NOMO-1 (cell line): Measurements from ENCODE around the gene FERD3L.

Experiments
- DNase-seq, 2 experiments: peaks; one replicate each; lab custom pipeline; 2025; ENCODE audit not compliant: unreplicated experiment in 2 of 2; lab: John Stamatoyannopoulos, UW

FERD3L gene

GRCh38 chr7:19117091-19117869, 27.9 kb downstream of the FERD3L start, which contains the start of gene TWIST1:
Gene TWIST1, minus strand, starts transcription at chr7:19117636. Its CDS starts 315 bp downstream, at chr7:19117321.
- peak in 1 of 2 experiments; percentile 37 for DNase-seq

GRCh38 chr7:19116121-19117090, 28.8 kb downstream of the FERD3L start:
- peak in 1 of 2 experiments; percentile 28 for DNase-seq

- no peak for DNase-seq
Measured at GRCh38 chr7:19114551-19114855, 30.7 kb downstream of the FERD3L start.

- no peak for DNase-seq
Measured at GRCh38 chr7:19113855-19114550, 31.2 kb downstream of the FERD3L start.

- DNase-seq: no peak
Measured at GRCh38 chr7:19113002-19113350, 32.2 kb downstream of the FERD3L start.

- no peak for DNase-seq
Measured at GRCh38 chr7:19112274-19113001, 32.8 kb downstream of the FERD3L start.

GRCh38 chr7:19111474-19112273, 33.5 kb downstream of the FERD3L start:
- DNase-seq: no peak

- no peak for DNase-seq
Measured at GRCh38 chr7:19110776-19111175, 34.4 kb downstream of the FERD3L start.

- DNase-seq: no peak
Measured at GRCh38 chr7:19110026-19110730, 35.0 kb downstream of the FERD3L start.

- no peak for DNase-seq
Measured at GRCh38 chr7:19109000-19109946, 35.9 kb downstream of the FERD3L start.

- DNase-seq: peak; percentile 66 to 68
Measured at GRCh38 chr7:19107356-19108146, 37.7 kb downstream of the FERD3L start.

- DNase-seq: no peak
Measured at GRCh38 chr7:19107081-19107355, 38.2 kb downstream of the FERD3L start.

- DNase-seq: no peak
Measured at GRCh38 chr7:19106241-19107080, 38.8 kb downstream of the FERD3L start.

- DNase-seq: no peak
Measured at GRCh38 chr7:19105546-19105945, 39.7 kb downstream of the FERD3L start.

GRCh38 chr7:19104811-19105210, 40.4 kb downstream of the FERD3L start:
- DNase-seq: no peak

- DNase-seq: no peak
Measured at GRCh38 chr7:19102884-19103283, 42.3 kb downstream of the FERD3L start.

- no peak for DNase-seq
Measured at GRCh38 chr7:19101909-19102308, 43.3 kb downstream of the FERD3L start.
